GM18868 (cell line): ENCODE measurements around the gene DGKQ.

Source experiments
- ATAC-seq: cut with Tn5 transposase; IDR thresholded peaks from one replicate; pipeline ENCODE4 v1.9.1; 2021; ENCODE audit warnings: mild to moderate bottlenecking, moderate library complexity; ENCODE audit not compliant: unreplicated experiment

Gene DGKQ, protein sequence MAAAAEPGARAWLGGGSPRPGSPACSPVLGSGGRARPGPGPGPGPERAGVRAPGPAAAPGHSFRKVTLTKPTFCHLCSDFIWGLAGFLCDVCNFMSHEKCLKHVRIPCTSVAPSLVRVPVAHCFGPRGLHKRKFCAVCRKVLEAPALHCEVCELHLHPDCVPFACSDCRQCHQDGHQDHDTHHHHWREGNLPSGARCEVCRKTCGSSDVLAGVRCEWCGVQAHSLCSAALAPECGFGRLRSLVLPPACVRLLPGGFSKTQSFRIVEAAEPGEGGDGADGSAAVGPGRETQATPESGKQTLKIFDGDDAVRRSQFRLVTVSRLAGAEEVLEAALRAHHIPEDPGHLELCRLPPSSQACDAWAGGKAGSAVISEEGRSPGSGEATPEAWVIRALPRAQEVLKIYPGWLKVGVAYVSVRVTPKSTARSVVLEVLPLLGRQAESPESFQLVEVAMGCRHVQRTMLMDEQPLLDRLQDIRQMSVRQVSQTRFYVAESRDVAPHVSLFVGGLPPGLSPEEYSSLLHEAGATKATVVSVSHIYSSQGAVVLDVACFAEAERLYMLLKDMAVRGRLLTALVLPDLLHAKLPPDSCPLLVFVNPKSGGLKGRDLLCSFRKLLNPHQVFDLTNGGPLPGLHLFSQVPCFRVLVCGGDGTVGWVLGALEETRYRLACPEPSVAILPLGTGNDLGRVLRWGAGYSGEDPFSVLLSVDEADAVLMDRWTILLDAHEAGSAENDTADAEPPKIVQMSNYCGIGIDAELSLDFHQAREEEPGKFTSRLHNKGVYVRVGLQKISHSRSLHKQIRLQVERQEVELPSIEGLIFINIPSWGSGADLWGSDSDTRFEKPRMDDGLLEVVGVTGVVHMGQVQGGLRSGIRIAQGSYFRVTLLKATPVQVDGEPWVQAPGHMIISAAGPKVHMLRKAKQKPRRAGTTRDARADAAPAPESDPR

DNA sequence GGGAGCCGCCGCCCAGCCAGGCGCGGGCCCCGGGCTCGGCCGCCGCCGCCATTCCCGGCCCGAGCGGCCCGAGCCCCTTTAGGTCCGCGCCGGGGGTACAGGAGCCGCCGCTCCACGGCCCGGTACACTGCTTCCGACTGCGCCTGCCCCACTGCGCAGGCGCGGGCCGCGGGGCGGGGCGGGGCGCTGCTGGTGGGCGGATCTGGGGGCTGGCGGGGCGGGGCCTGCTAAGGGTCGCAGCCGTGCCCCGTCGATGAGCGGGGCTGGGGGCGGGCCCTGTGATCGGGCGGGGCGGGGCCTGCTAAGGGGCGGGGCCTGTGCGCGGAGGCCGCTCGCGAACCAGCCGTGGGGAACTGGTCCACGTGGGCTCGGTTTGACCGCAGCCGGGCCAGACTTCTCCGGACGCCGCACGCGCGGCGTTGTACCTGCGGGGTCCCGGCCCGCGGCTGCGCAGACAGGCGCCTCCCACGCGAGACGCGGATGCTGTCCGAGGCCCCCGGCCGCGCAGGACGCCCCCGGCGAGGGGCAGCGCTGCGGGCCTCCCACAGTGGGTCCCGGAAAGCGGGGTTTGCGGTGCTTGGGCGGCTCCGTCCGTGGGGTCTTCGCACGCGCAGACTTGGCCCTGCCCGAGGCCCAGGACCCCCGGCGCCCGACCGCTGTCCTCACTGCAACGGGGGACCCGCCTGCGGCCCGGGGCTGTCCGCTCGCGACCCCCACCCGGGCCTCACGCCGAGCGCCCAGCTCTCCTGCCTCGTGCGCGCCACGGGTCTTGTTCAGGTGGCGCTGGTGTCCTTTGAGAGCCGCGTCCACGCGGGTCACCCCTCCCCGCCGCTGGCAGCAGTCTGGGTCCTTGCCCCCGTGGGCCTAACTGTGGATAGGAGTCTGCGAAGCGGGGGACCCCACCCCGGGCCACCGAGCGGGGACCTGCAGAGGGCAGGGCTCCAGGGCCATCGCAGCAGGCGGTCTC, at the start of gene DGKQ:
TSS of gene DGKQ (minus strand) at position 139 of the 967 bp plus-strand sequence. CDS start at position 52, 87 bp downstream.
- peak; percentile 73 for ATAC-seq

DNA sequence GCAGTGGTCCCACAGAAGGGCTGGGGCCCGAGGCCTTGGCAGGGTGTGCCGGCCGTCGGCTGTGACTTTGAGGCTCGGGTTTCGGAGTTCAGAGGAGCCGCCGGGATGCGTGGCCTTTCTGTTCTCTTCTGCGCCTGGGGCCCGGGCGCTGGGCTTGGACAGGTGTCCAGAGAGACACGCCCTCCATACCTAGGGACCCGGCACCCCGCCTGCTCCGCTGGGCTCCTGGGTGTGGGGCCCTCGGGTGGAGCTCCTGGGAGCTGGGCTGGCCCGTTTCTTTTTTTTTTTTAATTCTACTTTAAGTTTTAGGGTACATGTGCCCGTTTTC, 49.3 kb upstream of the DGKQ start:
- no peak for ATAC-seq

DNA sequence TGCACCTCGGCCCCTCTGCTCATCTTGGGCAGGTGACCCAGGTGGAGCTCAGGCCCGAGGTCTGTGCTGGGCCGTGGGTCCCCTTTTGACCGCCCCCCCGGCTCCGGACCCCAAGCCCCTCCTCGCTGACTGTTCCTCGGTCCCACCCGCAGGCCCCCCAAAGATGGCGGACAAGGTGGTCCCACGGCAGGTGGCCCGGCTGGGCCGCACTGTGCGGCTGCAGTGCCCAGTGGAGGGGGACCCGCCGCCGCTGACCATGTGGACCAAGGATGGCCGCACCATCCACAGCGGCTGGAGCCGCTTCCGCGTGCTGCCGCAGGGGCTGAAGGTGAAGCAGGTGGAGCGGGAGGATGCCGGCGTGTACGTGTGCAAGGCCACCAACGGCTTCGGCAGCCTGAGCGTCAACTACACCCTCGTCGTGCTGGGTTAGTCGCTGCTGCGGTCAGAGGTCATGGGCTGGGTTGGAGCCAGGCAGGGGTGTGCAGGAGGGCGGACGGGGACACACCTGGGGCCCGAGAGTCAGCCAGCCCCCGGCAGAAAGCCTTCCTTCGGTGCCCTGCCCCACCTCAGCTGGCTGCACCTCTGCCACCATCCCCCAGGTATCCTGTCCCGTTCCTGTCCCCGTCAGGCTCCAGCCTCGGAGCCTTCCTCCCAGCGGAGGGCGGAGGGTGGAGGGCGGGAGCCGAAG, 48.8 kb upstream of the DGKQ start:
- ATAC-seq: no peak

DNA sequence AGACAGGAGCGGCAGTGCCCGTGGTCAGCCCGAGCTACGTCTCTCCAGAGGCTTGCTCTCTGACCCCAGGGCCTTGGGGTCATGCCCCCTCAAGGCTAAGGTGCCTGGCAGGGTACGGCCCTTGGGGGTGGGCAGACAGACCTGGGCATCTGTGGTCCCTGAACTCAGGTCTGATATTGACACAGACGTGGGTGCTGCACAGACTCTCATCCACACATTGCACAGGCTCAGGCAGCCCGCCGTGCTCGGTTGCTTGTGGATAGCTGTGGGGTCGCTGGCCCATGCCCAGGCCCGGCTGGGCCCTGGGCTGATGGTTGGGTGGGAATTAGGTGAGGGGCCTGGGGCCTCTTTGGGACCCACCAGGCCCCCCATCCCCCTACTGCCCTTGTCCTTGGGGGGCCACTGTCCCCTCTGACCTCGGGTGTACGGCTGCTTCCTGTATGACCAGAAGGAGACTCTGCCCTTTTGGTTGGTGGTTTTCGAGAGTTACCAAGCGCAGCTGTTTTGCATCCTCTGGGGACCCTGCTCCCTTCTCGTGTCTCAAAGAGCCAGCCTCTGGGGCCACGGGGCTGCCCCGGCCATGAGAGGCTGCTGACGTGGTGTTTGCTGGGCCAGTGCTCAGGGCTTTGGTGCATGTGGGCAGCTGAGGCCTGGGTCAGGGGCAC, 48.1 kb upstream of the DGKQ start:
- ATAC-seq: peak; percentile 38

DNA sequence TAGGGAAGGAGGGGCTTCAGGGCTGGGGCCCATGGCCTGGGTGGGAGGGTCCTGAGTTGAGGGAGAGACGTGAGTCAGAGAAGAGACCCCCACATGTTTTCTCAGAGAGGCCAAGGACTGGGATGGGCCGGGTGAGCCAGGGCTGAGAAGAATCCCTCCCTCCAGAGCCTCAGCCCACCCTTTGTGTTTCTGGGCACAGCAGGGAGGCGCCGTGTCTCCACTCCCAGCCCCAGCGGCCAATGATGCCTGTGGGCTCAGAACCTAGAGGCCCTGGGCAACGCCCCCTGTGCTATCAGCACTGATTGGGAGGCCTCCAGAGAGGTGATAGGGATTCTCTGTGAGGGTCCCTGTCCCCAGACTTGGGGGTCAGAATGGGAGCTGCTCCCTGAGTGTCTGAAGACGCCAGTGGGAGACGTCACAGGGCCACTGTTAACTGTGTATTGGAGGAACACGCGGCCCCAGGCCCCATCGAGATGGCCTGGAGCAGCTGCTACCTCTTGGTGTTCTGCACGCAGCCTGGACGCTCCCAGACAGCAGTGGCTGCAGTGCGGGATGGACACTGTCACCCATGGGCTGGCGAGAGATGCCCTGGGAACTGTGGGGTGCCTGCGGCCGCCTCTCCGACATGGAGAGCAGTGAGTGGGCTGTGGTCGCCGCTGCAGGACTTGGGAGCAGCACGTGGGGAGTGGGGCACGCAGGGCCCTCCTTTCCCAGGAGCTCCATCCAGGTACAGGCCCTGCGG, 46.5 kb upstream of the DGKQ start:
- ATAC-seq: no peak

DNA sequence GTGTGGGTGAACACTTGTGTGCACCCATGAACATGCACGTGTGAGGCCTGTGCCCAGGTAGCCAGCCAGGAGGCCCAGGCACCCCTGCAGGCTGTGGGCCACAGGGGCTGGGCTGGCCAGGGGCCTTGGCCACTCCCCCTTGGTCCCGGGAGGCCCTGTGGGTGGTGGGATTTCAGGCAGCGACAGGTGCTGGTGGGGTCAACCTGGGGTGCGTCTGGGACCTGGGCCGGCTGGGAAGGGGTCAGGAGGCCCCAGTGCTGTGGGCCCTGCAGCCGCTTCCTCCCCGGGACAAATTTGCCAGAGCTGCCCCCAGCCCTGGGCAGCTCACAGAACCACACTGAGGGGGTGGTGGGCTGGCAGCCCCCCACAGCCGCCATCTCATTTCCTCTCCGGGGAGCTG, 46.0 kb upstream of the DGKQ start:
- ATAC-seq: no peak

DNA sequence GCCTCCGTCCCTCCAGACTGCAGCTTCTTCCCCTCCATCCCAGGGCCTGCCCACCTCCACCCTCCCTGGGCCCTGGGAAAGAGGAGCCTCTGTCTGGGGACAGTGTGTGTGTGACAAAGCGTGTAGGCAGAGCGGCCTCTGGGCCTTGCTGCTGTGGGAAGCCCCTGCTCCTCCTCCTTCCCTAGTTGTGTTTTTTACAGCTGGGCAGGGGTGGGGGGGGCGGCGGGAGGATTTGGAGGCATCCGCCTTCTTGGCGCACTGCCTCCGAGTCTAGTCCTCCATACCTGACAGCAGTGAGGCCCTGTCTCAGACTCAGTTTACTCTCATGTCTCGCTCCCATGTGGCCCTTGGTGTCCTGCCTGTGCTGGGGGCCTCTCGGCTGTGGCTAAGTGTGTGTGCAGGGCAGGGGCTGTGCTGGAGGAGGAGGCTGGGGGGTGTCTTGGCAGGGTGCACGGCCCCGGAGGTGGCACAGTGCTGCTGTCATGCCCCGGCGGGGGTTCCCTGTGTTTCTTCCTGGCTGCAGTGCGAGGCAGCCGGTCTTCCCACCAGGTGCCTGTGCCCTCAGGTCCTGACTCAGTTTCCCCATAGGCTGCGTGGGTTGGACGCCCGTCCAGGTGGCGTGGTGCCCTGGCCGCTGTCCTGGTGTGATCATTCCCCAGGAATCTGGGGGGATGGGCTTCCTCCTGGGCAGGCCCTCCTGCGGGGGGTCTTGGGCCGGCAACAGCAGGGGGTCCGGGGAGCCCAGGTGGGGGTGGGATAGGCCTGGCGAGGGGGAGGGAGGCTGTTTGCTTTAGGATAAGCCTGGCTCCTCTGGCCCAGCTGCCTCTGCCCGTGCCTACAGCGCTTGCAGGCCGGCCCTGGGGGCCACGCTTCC, 45.0 kb upstream of the DGKQ start:
- no peak for ATAC-seq

DNA sequence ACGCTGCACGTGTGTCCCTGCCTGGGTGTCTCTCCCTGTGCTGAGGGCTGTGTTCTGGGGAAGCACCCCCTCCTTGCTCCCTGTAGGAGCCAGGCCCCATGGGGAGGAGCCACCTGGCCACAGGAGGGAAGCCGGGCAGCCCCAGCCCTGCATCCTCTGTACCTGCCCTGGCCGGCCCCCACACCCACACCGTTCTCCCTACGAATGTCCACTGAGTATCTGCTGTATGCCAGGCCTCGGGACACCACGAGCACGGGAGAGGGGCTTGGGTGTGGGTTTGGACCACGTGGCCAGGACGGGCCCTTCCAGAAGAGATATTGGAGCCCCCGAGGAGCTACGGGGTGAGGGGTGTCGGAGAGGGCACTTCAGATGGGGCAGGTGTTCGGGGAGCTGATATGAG, 44.3 kb upstream of the DGKQ start:
- ATAC-seq: no peak

DNA sequence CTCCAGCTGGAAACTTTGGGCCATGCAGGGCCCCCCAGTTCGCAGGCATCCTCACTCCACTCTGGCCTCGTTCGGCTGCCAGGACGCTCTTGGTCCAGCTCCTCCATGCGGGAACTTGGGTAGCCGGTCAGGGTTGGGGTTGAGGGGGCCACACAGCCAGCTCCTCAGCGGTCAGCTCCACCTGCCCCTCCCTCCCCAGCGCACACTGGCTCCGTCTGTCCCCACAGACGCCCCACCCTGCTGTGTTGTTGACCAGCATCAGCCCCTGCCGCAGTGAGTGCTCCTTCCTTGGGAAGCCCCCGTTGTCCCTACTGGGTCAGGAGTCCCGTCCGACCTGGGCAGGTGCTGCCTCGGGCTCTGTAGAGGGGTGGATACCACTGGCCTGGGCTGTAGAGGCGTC, 43.8 kb upstream of the DGKQ start:
- ATAC-seq: no peak

DNA sequence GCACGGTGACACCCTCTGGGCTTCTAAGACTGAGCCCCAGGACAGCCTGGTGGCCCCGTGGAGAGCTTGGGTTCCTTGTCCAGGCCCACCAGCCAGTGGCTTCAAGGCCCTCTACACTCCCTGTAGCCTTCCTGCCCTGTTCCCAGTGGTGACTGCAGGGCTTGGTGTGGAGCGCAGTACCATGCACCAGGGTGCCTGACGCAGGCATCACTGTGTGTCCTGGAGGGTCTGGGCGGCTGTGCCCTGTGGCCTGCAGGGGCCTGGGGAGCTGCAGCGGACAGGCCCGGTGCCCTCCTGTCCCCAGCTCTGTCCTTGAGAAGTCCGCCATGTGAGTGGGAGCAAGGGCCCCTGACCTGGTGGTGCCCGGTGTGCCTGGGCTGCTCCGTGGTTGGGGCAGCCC, 42.4 kb upstream of the DGKQ start:
- no peak for ATAC-seq

DNA sequence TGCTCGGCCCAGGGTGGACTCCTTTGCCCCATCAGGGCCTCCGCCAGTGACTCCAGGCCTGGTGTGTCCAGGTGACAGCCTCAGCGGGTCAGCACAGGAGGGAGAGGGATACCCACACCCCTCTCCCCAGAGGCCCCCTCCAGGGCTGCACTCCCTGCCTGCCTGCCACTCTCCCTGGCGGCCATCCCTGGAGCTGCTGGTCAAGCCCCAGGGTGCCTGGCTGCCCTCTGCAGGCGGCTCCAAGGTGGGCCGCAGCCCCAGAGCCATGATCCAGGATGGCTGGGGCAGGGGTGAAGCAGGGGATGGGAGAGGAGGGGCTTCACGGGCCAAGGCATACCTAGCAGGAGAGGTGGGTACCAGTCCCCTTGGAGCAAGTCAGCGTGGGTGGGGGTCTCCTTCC, 41.8 kb upstream of the DGKQ start:
- ATAC-seq: no peak

DNA sequence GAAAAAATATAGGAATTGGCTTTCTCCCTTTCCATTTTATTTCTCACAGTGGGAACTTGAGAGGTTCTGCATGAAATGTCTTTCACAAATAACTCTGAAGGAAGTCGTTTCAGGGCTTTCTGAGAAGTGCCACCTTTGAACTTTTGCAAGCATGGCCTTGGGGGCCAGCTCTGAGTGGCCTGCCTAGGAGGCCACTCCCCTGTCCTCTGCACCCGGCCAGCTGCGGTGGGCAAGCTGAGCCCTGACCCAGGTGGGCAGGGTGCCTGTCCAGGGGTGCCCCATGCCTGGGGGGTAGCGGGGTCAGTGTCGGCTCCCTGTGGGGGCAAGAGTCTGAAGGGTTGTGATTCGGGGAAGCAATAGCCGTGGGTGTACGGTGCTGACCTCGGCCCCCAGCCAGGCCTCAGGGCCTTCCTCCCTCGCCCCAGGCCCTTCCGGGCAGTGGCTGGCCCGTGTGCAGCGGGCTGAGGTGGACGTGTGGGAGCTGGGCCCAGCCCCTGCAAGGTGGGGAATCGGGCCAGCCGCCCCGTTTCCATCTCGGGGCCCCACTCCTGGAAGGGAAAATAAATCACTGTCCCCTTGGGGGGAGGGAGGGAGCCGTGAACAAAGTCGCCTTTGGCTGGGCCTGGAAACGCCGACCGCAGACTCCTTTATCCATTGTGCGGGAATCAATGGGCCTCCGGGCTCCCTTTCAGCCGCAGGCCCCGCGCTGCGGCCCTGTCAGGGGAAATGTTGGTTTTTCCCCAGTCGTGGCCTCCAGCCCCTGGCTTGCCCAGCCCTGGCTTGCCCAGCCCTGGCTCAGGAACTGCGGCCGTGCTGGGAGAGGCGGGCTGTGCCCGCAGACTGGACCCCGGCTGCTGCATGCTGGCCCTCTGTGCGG, 41.2 kb upstream of the DGKQ start:
- ATAC-seq: no peak

DNA sequence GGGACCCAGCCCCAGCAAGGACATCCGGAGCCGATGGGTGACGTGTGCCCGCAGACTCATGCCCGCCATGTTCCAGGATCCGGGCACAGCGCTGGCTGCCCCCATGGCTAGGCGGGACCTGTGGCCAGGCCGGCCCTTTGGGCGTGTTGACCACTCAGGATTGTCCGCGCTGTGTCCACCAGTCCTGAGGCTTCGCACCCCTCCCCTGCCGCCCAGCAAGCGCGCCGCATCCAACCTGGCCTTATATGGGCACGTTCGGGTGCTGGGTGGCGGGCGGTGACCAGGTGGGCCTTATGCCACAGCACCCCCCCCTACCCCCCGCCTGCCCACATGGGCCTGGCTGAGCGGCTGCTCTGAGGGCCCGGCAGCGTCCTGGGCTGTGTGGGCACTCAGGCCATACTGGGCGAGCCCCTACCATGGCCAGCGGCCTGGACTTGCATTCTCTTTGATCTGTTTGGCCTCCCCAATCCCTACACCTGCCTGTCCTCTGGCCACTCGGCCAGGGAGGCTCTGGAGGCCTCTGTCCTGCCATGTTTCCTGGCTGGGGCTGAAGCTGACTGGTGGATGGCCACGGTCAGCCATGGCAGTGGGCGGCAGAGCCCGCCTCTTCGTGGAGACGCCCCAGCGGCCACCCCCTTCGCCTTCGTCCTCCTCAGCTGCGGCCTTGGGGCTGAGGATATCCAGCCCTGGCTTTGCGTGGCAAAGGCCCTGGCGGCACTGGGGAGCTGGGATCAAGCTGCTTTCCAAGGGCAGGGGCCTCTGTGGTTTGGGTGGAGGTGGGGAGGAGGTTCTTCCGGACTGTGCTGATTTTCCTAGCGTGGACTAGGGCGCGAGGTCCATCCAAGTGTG, 40.1 kb upstream of the DGKQ start:
- no peak for ATAC-seq

DNA sequence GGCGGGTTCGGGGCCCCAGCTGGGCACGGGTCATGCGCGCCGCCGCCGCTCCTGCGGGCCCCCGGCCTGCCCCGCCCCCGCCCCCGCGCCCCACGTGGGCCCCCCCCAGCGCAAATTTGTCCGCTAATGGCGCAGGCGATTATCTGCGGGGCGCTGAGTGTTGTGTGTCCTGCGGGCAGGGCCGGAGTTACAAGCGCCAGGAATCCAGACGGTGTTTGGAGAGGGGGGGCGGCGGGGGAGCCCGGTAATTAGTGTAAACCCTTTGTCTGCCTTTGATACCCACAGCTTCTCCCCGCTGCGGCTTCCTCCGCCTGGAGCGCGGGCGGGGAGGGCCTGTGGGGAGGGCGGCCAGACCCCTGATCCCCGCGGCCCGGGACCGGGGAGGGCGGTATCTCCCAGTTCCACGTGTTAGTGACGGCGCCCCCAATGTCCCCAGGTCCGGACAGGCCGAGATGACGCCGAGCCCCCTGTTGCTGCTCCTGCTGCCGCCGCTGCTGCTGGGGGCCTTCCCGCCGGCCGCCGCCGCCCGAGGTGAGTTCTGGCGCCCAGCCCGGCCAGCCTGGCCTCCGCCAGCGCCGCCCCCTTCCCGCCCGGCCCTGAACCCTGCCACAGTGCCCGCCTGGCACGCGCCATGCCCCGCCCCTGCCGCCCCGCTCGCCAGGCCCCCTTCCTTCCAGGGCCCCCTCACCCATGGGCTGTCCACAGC, 38.8 kb upstream of the DGKQ start:
- no peak for ATAC-seq

DNA sequence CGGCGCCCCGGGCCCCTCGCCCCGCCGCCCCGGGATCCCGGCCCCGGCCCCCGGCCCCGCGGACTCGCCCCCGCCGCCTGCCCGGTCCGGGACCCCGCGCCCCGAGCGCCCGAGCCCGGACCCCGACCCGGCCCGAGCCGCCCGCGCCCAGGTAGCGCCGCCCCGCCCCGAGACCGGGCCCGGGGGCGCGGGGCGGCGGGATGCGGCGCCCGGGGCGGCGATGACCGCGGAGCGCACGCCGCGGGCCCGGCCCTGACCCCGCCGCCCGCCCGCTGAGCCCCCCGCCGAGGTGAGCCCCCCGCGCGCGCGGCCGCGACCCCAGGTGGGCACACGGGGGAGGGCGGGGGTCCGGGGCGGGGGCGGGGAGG, 38.3 kb upstream of the DGKQ start:
- no peak for ATAC-seq
